Measurements from ENCODE around the gene ACTN1. TPM values are rescaled to one million over a fixed set of nuclear protein-coding genes. Genes with fewer than 3 reads are reported as not detected.
A peak's percentile ranks its signal among the peaks of the same experiment; 100 is the strongest.

The ACTN1 gene
- total RNA-seq, 4 donors from 2014 or later: 10.0 to 17.3 (median 14.1) TPM

DNA sequence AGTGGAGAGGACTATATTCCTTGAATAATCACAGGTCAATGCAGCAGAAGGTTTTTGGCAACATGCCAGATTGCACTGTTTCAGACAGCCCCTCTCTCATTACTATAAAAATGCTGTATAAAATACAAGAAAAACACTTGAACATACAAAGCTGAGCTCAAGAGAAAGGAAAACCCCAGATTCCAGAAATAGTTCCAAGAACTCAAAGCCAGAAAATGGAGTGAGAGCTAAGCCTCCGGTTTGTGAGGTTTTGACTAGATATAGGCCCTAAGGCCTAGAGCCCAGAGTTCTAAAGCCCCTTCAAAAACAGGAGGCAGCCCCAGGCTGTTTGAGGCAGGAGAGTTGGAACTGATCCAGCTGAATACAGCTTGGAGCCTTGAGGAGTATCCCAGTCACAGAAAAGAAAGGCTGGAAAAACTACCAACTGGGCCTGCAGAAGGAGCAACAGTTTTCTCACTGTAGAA, 29.4 kb upstream of the ACTN1 start:
- no peaks in the 10 kb centered on the region for H3K4me1 ChIP-seq
- no peak overlapping the region for H3K27ac ChIP-seq
- no peaks in the 10 kb centered on the region for H3K36me3 ChIP-seq
- in situ Hi-C loops (cut with MboI; ENCODE audit: low sequenced_read_pairs in 4 of 4): no loop called here
- no peak overlapping the region for H3K4me3 ChIP-seq
- DNase-seq (no peak), ATAC-seq (no peak)
- TF ChIP-seq POLR2A (IDR thresholded peaks at IDR 0.05): no peak
- TF ChIP-seq, protein P1, sequence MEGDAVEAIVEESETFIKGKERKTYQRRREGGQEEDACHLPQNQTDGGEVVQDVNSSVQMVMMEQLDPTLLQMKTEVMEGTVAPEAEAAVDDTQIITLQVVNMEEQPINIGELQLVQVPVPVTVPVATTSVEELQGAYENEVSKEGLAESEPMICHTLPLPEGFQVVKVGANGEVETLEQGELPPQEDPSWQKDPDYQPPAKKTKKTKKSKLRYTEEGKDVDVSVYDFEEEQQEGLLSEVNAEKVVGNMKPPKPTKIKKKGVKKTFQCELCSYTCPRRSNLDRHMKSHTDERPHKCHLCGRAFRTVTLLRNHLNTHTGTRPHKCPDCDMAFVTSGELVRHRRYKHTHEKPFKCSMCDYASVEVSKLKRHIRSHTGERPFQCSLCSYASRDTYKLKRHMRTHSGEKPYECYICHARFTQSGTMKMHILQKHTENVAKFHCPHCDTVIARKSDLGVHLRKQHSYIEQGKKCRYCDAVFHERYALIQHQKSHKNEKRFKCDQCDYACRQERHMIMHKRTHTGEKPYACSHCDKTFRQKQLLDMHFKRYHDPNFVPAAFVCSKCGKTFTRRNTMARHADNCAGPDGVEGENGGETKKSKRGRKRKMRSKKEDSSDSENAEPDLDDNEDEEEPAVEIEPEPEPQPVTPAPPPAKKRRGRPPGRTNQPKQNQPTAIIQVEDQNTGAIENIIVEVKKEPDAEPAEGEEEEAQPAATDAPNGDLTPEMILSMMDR (IDR thresholded peaks at IDR 0.05 in 4 of 5, conservative IDR thresholded peaks at IDR 0.05 in 1 of 5): no peak
- no peaks in the 10 kb centered on the region for H3K9me3 ChIP-seq
- intact Hi-C loops (cut with DNase I; ENCODE audit: low total_unique reads): no loop called here
- H3K27me3 ChIP-seq: no peaks in the 10 kb centered on the region

DNA sequence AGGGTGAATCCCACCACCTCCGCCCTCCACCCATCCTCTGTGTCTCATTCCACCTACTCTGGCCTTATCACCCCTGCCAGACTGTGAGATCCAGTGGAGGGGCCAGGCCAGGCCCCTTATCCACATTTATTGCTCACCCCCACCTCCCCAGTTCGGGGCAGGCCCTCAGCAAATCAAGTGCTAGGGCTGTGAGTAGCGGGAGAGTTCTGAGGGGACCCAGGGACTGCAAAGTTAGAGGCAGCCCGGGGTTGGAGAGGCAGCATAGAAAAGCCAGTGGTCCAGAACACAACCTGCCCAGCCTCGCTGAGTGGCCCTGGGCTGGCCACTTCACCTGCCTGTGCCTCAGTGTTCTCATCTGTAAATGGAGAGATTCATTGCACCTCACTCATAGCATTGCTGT, 27.2 kb upstream of the ACTN1 start:
- Histone ChIP-seq H3K9me3 (no peaks in the 10 kb centered on the region), H3K36me3 (no peaks in the 10 kb centered on the region), H3K4me3 (no peak overlapping the region), H3K4me1 (no peaks in the 10 kb centered on the region), H3K27me3 (no peaks in the 10 kb centered on the region), H3K27ac (no peak overlapping the region)
- TF ChIP-seq, protein P1 (IDR thresholded peaks at IDR 0.05 in 4 of 5, conservative IDR thresholded peaks at IDR 0.05 in 1 of 5): no peak
- no peak for TF ChIP-seq POLR2A (IDR thresholded peaks at IDR 0.05)
- DNase-seq: no peak
- ATAC-seq: no peak
- in situ Hi-C loops (cut with MboI; ENCODE audit: low sequenced_read_pairs in 4 of 4) (no loop called here), intact Hi-C loops (cut with DNase I; ENCODE audit: low total_unique reads) (no loop called here)

DNA sequence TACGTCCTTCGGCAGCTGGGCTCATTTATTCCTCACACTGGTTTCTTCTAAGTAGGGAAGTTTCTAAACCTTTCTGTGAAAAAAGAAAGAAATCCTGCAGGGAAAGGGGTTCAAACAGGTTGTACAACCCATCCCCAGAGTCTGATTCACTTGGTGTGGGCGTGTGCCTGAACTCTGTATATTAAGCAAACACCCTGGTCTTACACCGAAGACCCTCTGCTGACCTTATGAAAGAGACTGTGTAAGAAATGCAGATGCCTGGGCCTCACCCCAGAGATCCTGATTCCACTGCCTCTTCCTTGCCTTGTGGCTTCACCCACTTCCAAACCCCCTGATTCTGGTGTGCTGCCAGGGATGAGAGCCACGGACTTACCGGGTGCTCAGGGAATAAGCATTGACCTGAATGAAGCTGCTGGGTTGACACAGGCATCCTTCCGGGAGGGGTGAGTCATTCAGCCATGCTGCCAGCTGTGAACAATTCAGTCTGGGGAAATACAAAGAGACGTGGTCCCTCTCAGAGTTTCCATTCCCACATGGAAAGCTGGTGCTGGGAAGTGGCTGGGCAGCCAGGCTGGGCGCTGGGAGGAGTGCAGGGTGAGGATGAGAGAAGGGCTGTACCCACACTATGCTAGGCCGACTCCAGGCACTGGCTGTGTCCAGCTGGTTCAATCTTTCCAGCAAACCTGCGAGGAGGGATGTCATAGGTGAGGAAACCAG, 26.5 kb upstream of the ACTN1 start:
- ATAC-seq (peak; percentile 46 to 62), DNase-seq (peak in 1 of 2 donors; percentile 31)
- no peak for TF ChIP-seq POLR2A (IDR thresholded peaks at IDR 0.05)
- TF ChIP-seq, protein P1 (IDR thresholded peaks at IDR 0.05 in 4 of 5, conservative IDR thresholded peaks at IDR 0.05 in 1 of 5): no peak
- H3K36me3 ChIP-seq: no peaks in the 10 kb centered on the region
- H3K27ac ChIP-seq: no peak overlapping the region
- in situ Hi-C loops (cut with MboI; ENCODE audit: low sequenced_read_pairs in 4 of 4): no loop called here
- no peak overlapping the region for H3K4me3 ChIP-seq
- H3K9me3 ChIP-seq: no peaks in the 10 kb centered on the region
- intact Hi-C loops (cut with DNase I; ENCODE audit: low total_unique reads): no loop called here
- no peaks in the 10 kb centered on the region for H3K27me3 ChIP-seq
- no peaks in the 10 kb centered on the region for H3K4me1 ChIP-seq

DNA sequence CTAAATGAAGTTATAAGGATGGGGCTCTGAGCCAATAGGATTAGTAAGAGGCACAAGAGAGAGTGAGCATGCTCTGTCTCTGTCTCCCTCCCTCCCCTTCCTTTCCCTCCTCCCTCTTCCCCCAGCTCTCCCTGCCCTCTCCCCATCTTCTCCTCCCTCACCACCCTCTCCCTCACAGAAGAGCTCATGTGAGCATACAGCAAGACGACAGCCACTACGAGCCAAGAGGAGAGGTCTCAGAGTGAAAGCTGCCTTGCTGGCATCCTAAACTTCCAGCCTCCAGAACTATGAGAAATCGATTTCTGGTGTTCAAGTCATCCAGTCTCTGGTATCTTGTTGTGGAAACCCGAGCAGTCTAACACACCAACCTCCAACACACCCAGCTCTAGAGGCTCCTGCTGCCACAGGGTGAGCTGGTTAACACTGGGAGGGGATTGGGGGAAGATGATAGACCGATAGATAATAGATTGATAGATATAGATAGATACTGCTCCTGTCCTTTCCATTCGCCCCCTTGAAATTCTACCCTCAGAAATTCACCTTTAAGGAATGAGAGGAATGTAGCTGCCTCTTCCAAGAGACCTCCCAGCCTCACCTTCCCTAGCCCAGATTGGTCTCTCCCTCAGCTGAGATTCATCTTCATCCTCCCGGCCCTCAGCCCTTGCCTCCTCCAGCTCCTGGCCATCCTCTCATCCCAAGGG, 25.8 kb upstream of the ACTN1 start:
- in situ Hi-C loops (cut with MboI; ENCODE audit: low sequenced_read_pairs in 4 of 4): no loop called here
- TF ChIP-seq POLR2A (IDR thresholded peaks at IDR 0.05): no peak
- TF ChIP-seq, protein P1 (IDR thresholded peaks at IDR 0.05 in 4 of 5, conservative IDR thresholded peaks at IDR 0.05 in 1 of 5): no peak
- Histone ChIP-seq H3K4me1 (no peaks in the 10 kb centered on the region), H3K36me3 (no peaks in the 10 kb centered on the region), H3K4me3 (no peak overlapping the region), H3K9me3 (no peaks in the 10 kb centered on the region), H3K27ac (no peak overlapping the region), H3K27me3 (no peaks in the 10 kb centered on the region)
- DNase-seq: no peak
- intact Hi-C loops (cut with DNase I; ENCODE audit: low total_unique reads): no loop called here
- ATAC-seq: no peak
